H9 (cell line): Measurements from ENCODE around the gene JAG1. TPM values are rescaled to one million over a fixed set of nuclear protein-coding genes. Genes with fewer than 3 reads are reported as not detected.

ENCODE experiments used
- DNase-seq: peaks from one replicate; pipeline ENCODE4 v3.0.0-alpha.2; 2017
- H2AFZ ChIP-seq: one replicate; pipeline ENCODE4 v1.6.1; 2013; ENCODE audit warnings: mild to moderate bottlenecking, low read length, control low read depth, moderate library complexity
- H2AK5ac ChIP-seq: 2 replicates; pipeline ENCODE4 v1.6.1; 2013; ENCODE audit warnings: low read length, control low read depth, mixed read lengths; ENCODE audit not compliant: insufficient read length
- H2BK120ac ChIP-seq: one replicate; pipeline ENCODE4 v1.6.1; 2013; ENCODE audit warnings: low read depth, mild to moderate bottlenecking, low read length, control low read depth, inconsistent platforms; ENCODE audit not compliant: poor library complexity, severe bottlenecking
- H2BK12ac ChIP-seq: 2 replicates; pipeline ENCODE4 v1.6.1; 2013; ENCODE audit warnings: low read length, control low read depth, mixed read lengths, low read depth; ENCODE audit not compliant: insufficient read length
- H2BK15ac ChIP-seq: 2 replicates; pipeline ENCODE4 v1.6.1; 2013; ENCODE audit warnings: low read depth, low read length, control low read depth
- H2BK20ac ChIP-seq: one replicate; pipeline ENCODE4 v1.6.1; 2013; ENCODE audit warnings: low read depth, mild to moderate bottlenecking, low read length, control low read depth, inconsistent platforms; ENCODE audit not compliant: poor library complexity, severe bottlenecking
- H2BK5ac ChIP-seq: 2 replicates; pipeline ENCODE4 v1.6.1; 2013; ENCODE audit warnings: low read length, control low read depth, mixed read lengths; ENCODE audit not compliant: insufficient read length
- H3K14ac ChIP-seq: 2 replicates; pipeline ENCODE4 v1.6.1; 2013; ENCODE audit warnings: low read length, control low read depth; ENCODE audit not compliant: insufficient read depth
- H3K18ac ChIP-seq: 2 replicates; pipeline ENCODE4 v1.6.1; 2013; ENCODE audit warnings: low read depth, mild to moderate bottlenecking, mixed read lengths, low read length, control low read depth; ENCODE audit not compliant: insufficient read length
- H3K23ac ChIP-seq: 2 replicates; pipeline ENCODE4 v1.6.1; 2013; ENCODE audit warnings: low read length, control low read depth, mixed read lengths, low read depth; ENCODE audit not compliant: insufficient read length
- H3K23me2 ChIP-seq: 2 replicates; pipeline ENCODE4 v1.6.1; 2013; ENCODE audit warnings: low read depth, mild to moderate bottlenecking, mixed read lengths, low read length, control low read depth; ENCODE audit not compliant: insufficient read length, poor library complexity, severe bottlenecking
- H3K27ac ChIP-seq: 2 replicates; pipeline ENCODE4 v1.5.1; 2013; ENCODE audit warnings: low read length, control low read depth, mixed read lengths, low read depth; ENCODE audit not compliant: insufficient read length
- H3K27me3 ChIP-seq: 2 replicates; pipeline ENCODE4 v1.6.1; 2013; ENCODE audit warnings: low read length, control low read depth, inconsistent platforms; ENCODE audit not compliant: insufficient read depth
- H3K4ac ChIP-seq: 2 replicates; pipeline ENCODE4 v1.6.1; 2013; ENCODE audit warnings: low read depth, mild to moderate bottlenecking, control low read depth, inconsistent platforms, low read length, moderate library complexity
- H3K4me1 ChIP-seq: 2 replicates; pipeline ENCODE4 v1.6.1; 2013; ENCODE audit warnings: low read length, control low read depth, inconsistent platforms; ENCODE audit not compliant: insufficient read depth
- H3K4me2 ChIP-seq: 2 replicates; pipeline ENCODE4 v1.6.1; 2013; ENCODE audit warnings: low read length, control low read depth, mixed read lengths; ENCODE audit not compliant: insufficient read length, insufficient read depth
- H3K56ac ChIP-seq: 2 replicates; pipeline ENCODE4 v1.6.1; 2013; ENCODE audit warnings: low read depth, mild to moderate bottlenecking, mixed read lengths, low read length, control low read depth; ENCODE audit not compliant: insufficient read length
- H3K79me1 ChIP-seq: 2 replicates; pipeline ENCODE4 v1.6.1; 2013; ENCODE audit warnings: low read depth, mild to moderate bottlenecking, moderate library complexity, low read length, control low read depth, inconsistent platforms; ENCODE audit not compliant: insufficient read depth, poor library complexity, severe bottlenecking
- H3K79me2 ChIP-seq: 2 replicates; pipeline ENCODE4 v1.6.1; 2013; ENCODE audit warnings: low read length, control low read depth, inconsistent platforms; ENCODE audit not compliant: insufficient read depth
- H3K9ac ChIP-seq: 2 replicates; pipeline ENCODE4 v1.6.1; 2013; ENCODE audit warnings: low read length, control low read depth, mixed read lengths; ENCODE audit not compliant: insufficient read length; ENCODE audit errors: extremely low read depth
- H3K9me3 ChIP-seq: one replicate; pipeline ENCODE4 v1.6.1; 2013; ENCODE audit warnings: low read depth, low read length, inconsistent platforms; ENCODE audit not compliant: control insufficient read depth
- H3T11ph ChIP-seq: one replicate; pipeline ENCODE4 v1.6.1; 2013; ENCODE audit warnings: mild to moderate bottlenecking, low read length, control low read depth, inconsistent platforms
- H4K20me1 ChIP-seq: one replicate; pipeline ENCODE4 v1.6.1; 2013; ENCODE audit not compliant: control insufficient read depth, insufficient read length, insufficient read depth
- H4K5ac ChIP-seq: 2 replicates; pipeline ENCODE4 v1.6.1; 2013; ENCODE audit warnings: low read depth, mild to moderate bottlenecking, mixed read lengths, low read length, control low read depth; ENCODE audit not compliant: insufficient read length
- H4K8ac ChIP-seq: replicated peaks from 2 replicates; pipeline ENCODE4 v1.6.1; 2013; ENCODE audit warnings: low read length, control low read depth, mixed read lengths, low read depth; ENCODE audit not compliant: insufficient read length
- H4K91ac ChIP-seq: 2 replicates; pipeline ENCODE4 v1.6.1; 2013; ENCODE audit warnings: low read depth, mild to moderate bottlenecking, moderate library complexity, mixed read lengths, low read length, control low read depth; ENCODE audit not compliant: insufficient read length
- H3K27ac Mint-ChIP-seq, 3 experiments: 2 replicates in 2 of 3; 3 replicates in 1 of 3; pipeline ENCODE4 v1.8.0; 2020 to 2021; ENCODE audit warnings: mixed read lengths in 3 of 3, mild to moderate bottlenecking in 1 of 3, moderate library complexity in 1 of 3
- H3K27me3 Mint-ChIP-seq: 2 replicates; pipeline ENCODE4 v1.8.0; 2021; ENCODE audit warnings: low read depth, mild to moderate bottlenecking, moderate library complexity, mixed read lengths
- H3K36me3 Mint-ChIP-seq, 3 experiments: 2 replicates in 2 of 3; 3 replicates in 1 of 3; pipeline ENCODE4 v1.8.0; 2020 to 2021; ENCODE audit warnings: low read depth in 3 of 3, mixed read lengths in 3 of 3; ENCODE audit not compliant: insufficient read depth in 1 of 3
- H3K4me1 Mint-ChIP-seq, 2 experiments: 2 replicates each; pipeline ENCODE4 v1.8.0; 2020; ENCODE audit warnings: mixed read lengths in 2 of 2
- H3K4me3 Mint-ChIP-seq, 2 experiments: 2 replicates in 1 of 2; 3 replicates in 1 of 2; pipeline ENCODE4 v1.8.0; 2020 to 2021; ENCODE audit warnings: mild to moderate bottlenecking in 2 of 2, mixed read lengths in 2 of 2, moderate library complexity in 1 of 2
- H3K9me3 Mint-ChIP-seq, 2 experiments: 2 replicates in 1 of 2; 3 replicates in 1 of 2; pipeline ENCODE4 v1.8.0; 2020; ENCODE audit warnings: mild to moderate bottlenecking in 2 of 2, mixed read lengths in 2 of 2, moderate library complexity in 1 of 2
- WGBS: extraction: QIAGEN DNeasy Blood & Tissue Kit; methylation state at CpG from one replicate; pipeline ENCODE4 v1.1.7; 2013; ENCODE audit warnings: missing lambda C conversion rate, low lambda C conversion rate, mixed read lengths; ENCODE audit not compliant: insufficient read length; ENCODE audit errors: extremely low coverage; 5-methylcytosine and 5-hydroxymethylcytosine counted together
- total RNA-seq: library from RNA; stranded (reverse); gene quantifications from 2 replicates; pipeline ENCODE4 v1.2.1, GENCODE V29; 2021
- TF ChIP-seq, protein P1 (sequence below): fragments of 200-600 bp; sonication (generic); conservative IDR thresholded peaks from 3 replicates; pipeline ENCODE4 v1.8.0; 2021; ENCODE audit warnings: antibody characterized with exemption, mild to moderate bottlenecking

JAG1 gene
- total RNA-seq, 1 experiment from 2014 or later: 58.1 TPM

- H3K23ac ChIP-seq: no peak overlapping the region
- H4K5ac ChIP-seq: no peak overlapping the region
- Mint-ChIP-seq H3K27me3 (no peaks in the 10 kb centered on the region), H3K4me3 (no peak overlapping the region), H3K4me1 (peaks cover 12 to 22% of the 10 kb centered on the region in 2 experiments), H3K9me3 (no peaks in the 10 kb centered on the region), H3K27ac (no peak overlapping the region), H3K36me3 (no peaks in the 10 kb centered on the region)
- no peaks in the 10 kb centered on the region for H3K79me1 ChIP-seq
- no peak overlapping the region for H3K4me2 ChIP-seq
- no peak overlapping the region for H3K27ac ChIP-seq
- no peaks in the 10 kb centered on the region for H3K27me3 ChIP-seq
- no peak overlapping the region for H2BK120ac ChIP-seq
- no peak overlapping the region for H2BK12ac ChIP-seq
- no peak overlapping the region for H2AFZ ChIP-seq
- 0 out of 2 replicates have a peak, but pooled peaks cover 2% of the 10 kb centered on the region for H3K4me1 ChIP-seq
- H4K20me1 ChIP-seq: no peaks in the 10 kb centered on the region
- no peak overlapping the region for H3K14ac ChIP-seq
- H3K4ac ChIP-seq: no peak overlapping the region
- no peaks in the 10 kb centered on the region for H3K9me3 ChIP-seq
- H4K91ac ChIP-seq: no peak overlapping the region
- no peaks in the 10 kb centered on the region for H3K23me2 ChIP-seq
- H3K9ac ChIP-seq: no peak overlapping the region
- H2BK20ac ChIP-seq: no peak overlapping the region
- H3K79me2 ChIP-seq: no peaks in the 10 kb centered on the region
- H4K8ac ChIP-seq: no peak overlapping the region
- no peak overlapping the region for H2BK5ac ChIP-seq
- TF ChIP-seq, protein P1, sequence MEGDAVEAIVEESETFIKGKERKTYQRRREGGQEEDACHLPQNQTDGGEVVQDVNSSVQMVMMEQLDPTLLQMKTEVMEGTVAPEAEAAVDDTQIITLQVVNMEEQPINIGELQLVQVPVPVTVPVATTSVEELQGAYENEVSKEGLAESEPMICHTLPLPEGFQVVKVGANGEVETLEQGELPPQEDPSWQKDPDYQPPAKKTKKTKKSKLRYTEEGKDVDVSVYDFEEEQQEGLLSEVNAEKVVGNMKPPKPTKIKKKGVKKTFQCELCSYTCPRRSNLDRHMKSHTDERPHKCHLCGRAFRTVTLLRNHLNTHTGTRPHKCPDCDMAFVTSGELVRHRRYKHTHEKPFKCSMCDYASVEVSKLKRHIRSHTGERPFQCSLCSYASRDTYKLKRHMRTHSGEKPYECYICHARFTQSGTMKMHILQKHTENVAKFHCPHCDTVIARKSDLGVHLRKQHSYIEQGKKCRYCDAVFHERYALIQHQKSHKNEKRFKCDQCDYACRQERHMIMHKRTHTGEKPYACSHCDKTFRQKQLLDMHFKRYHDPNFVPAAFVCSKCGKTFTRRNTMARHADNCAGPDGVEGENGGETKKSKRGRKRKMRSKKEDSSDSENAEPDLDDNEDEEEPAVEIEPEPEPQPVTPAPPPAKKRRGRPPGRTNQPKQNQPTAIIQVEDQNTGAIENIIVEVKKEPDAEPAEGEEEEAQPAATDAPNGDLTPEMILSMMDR: no peak
- no peak for DNase-seq
- no peak overlapping the region for H3K18ac ChIP-seq
- H2BK15ac ChIP-seq: no peak overlapping the region
- no peak overlapping the region for H3T11ph ChIP-seq
- H2AK5ac ChIP-seq: no peak overlapping the region
- WGBS: no CpG with 5 or more reads among the region's 5 CpGs
- no peak overlapping the region for H3K56ac ChIP-seq
Observed at GRCh38 chr20:10687895-10688294, 14.1 kb upstream of the JAG1 start.
